Endothelial cell of umbilical vein (primary cell): Measurements from ENCODE around the gene ANKS1A. TPM values are rescaled to one million over a fixed set of nuclear protein-coding genes. Genes with fewer than 3 reads are reported as not detected.
A peak's percentile ranks its signal among the peaks of the same experiment; 100 is the strongest.

ENCODE experiments used
- BruUV-seq: library from RNA; stranded (reverse); fragments of 400-500 nt; replicated peaks from 2 replicates; lab custom pipeline; 2021; lab: Mats Ljungman, UMichigan
- CTCF ChIA-PET: fragments of 300-600, 350-600 bp; sonication (Branson Sonifier 250); formaldehyde crosslinking; loops from one replicate; lab custom pipeline; 2021; ENCODE audit warnings: antibody characterized with exemption, inconsistent platforms; lab: Charles Lee
- POLR2A ChIA-PET: fragments of 300-600, 350-600 bp; sonication (Branson Sonifier 250); formaldehyde crosslinking; loops from one replicate; lab custom pipeline; 2021; ENCODE audit warnings: antibody characterized with exemption, inconsistent platforms; lab: Charles Lee
- DNase-seq: peaks from one replicate; pipeline ENCODE4 v3.0.0-alpha.2; 2011; ENCODE audit warnings: low read depth, low spot score
- FAIRE-seq: peaks from 2 replicates; lab custom pipeline; 2011; peaks lifted over from hg19 to GRCh38; lab: Jason Lieb, UNC
- H2AFZ ChIP-seq: 2 replicates; pipeline ENCODE4 v1.6.0; 2012; ENCODE audit warnings: low read depth, low read length, control low read depth, inconsistent platforms
- H3K27ac ChIP-seq: 2 replicates; pipeline ENCODE4 v1.5.1; 2011; ENCODE audit warnings: low read depth, mild to moderate bottlenecking, control low read depth, low read length, moderate library complexity; ENCODE audit not compliant: insufficient read depth
- H3K27me3 ChIP-seq, 2 experiments: 2 replicates each; pipeline versions ENCODE4 v1.6.0 to v1.6.1; 2011; ENCODE audit warnings: low read length in 2 of 2, mixed read lengths in 1 of 2; ENCODE audit not compliant: control insufficient read depth in 2 of 2, insufficient read depth in 2 of 2
- H3K36me3 ChIP-seq, 2 experiments: 2 replicates in 1 of 2; 3 replicates in 1 of 2; pipeline ENCODE4 v1.5.1; 2011; ENCODE audit warnings: low read length in 2 of 2, mild to moderate bottlenecking in 1 of 2, moderate library complexity in 1 of 2; ENCODE audit not compliant: control insufficient read depth in 2 of 2, insufficient read depth in 2 of 2; ENCODE audit errors: extremely low read depth in 1 of 2
- H3K4me1 ChIP-seq: 3 replicates; pipeline ENCODE4 v1.5.1; 2011; ENCODE audit warnings: mild to moderate bottlenecking, low read length; ENCODE audit not compliant: control insufficient read depth, insufficient read depth; ENCODE audit errors: extremely low read depth
- H3K4me2 ChIP-seq: 2 replicates; pipeline ENCODE4 v1.6.1; 2011; ENCODE audit warnings: low read length, control low read depth, mixed read lengths; ENCODE audit not compliant: insufficient read depth
- H3K4me3 ChIP-seq, 3 experiments: fragments of 200-600 bp in 1 of 3; sonication (generic), shearing (Covaris generic) in 1 of 3; replicated peaks in 1 of 3; 2 replicates each; pipeline ENCODE4 v1.5.1; 2011 to 2016; ENCODE audit warnings: control low read depth in 3 of 3, low read length in 3 of 3, mild to moderate bottlenecking in 2 of 3, inconsistent platforms in 1 of 3, low read depth in 1 of 3, moderate library complexity in 1 of 3; ENCODE audit not compliant: insufficient read depth in 1 of 3
- H3K79me2 ChIP-seq: 2 replicates; pipeline ENCODE4 v1.6.0; 2012; ENCODE audit warnings: low read length, inconsistent platforms; ENCODE audit not compliant: control insufficient read depth, insufficient read depth
- H3K9ac ChIP-seq: replicated peaks from 2 replicates; pipeline ENCODE3; 2011; ENCODE audit warnings: low read length, control low read depth; ENCODE audit not compliant: insufficient read depth; ENCODE audit errors: extremely low read depth
- H3K9me1 ChIP-seq: replicated peaks from 3 replicates; pipeline ENCODE4 v1.6.0; 2011; ENCODE audit warnings: mild to moderate bottlenecking, low read length; ENCODE audit not compliant: control insufficient read depth, insufficient read depth; ENCODE audit errors: extremely low read depth
- H3K9me3 ChIP-seq: replicated peaks from 2 replicates; pipeline ENCODE4 v1.5.1; 2012; ENCODE audit warnings: low read length, inconsistent platforms; ENCODE audit not compliant: control insufficient read depth, insufficient read depth
- H4K20me1 ChIP-seq: replicated peaks from 2 replicates; pipeline ENCODE3; 2011; ENCODE audit warnings: mild to moderate bottlenecking, low read length; ENCODE audit not compliant: control insufficient read depth, insufficient read depth; ENCODE audit errors: extremely low read depth
- CTCF ChIP-seq, 2 donors: IDR thresholded peaks; 1 replicate in 1 of 2; 2 replicates in 1 of 2; pipeline ENCODE4 v1.5.1; 2011; ENCODE audit warnings: low read length in 2 of 2, mild to moderate bottlenecking in 2 of 2, moderate library complexity in 2 of 2, control low read depth in 1 of 2, inconsistent platforms in 1 of 2, low read depth in 1 of 2; ENCODE audit not compliant: insufficient read depth in 1 of 2; ENCODE audit errors: extremely low read depth in 1 of 2
- EZH2 ChIP-seq: IDR thresholded peaks from 2 replicates; pipeline ENCODE4 v1.6.1; 2012; ENCODE audit warnings: borderline replicate concordance, low read depth, mild to moderate bottlenecking, moderate library complexity, low read length, inconsistent platforms; ENCODE audit not compliant: severe bottlenecking
- FOS ChIP-seq: IDR thresholded peaks from 2 replicates; pipeline ENCODE4 v1.6.1; 2011; ENCODE audit warnings: mild to moderate bottlenecking, low read length, moderate library complexity, borderline replicate concordance; ENCODE audit not compliant: insufficient read depth
- GATA2 ChIP-seq: IDR thresholded peaks from 2 replicates; pipeline ENCODE4 v1.7.0; 2011; ENCODE audit warnings: low read depth, mild to moderate bottlenecking, moderate library complexity, mixed read lengths, low read length; ENCODE audit not compliant: insufficient read length, insufficient read depth
- JUN ChIP-seq: IDR thresholded peaks from 2 replicates; pipeline ENCODE4 v1.6.1; 2011; ENCODE audit warnings: borderline replicate concordance, low read depth; ENCODE audit not compliant: insufficient read length, insufficient read depth
- MAX ChIP-seq: IDR thresholded peaks from 2 replicates; pipeline ENCODE4 v1.6.1; 2011; ENCODE audit not compliant: insufficient read depth, insufficient read length
- MYC ChIP-seq: IDR thresholded peaks from one replicate; pipeline ENCODE4 v1.6.1; 2011; ENCODE audit warnings: mild to moderate bottlenecking, low read depth, low read length
- POLR2A ChIP-seq: IDR thresholded peaks from 2 replicates; pipeline ENCODE4 v1.6.1; 2012; ENCODE audit warnings: low read depth, mild to moderate bottlenecking, control low read depth, low read length
- POLR2AphosphoS5 ChIP-seq: IDR thresholded peaks from 2 replicates; pipeline ENCODE4 v1.6.1; 2012; ENCODE audit warnings: low read depth, mild to moderate bottlenecking, control low read depth, low read length, moderate library complexity; ENCODE audit not compliant: insufficient read depth
- dilution Hi-C: fragments of 300-500 bp; cut with MboI; formaldehyde crosslinking; loops from one replicate; pipeline ENCODE4 v1.15.0; 2019; ENCODE audit warnings: low sequenced_read_pairs; ENCODE audit not compliant: extremely low pct_ligation_motif_present
- intact Hi-C: fragments of 100-400 bp; cut with micrococcal nuclease; formaldehyde crosslinking; loops from one replicate; pipeline ENCODE4 v1.10.0; 2022
- polyA plus RNA-seq, 4 experiments: library from polyadenylated mRNA; depleted of rRNA in 3 of 4; stranded (reverse) in 3 of 4; unstranded in 1 of 4; fragments of >200 nt; gene quantifications; 2 replicates each; pipeline versions ENCODE4 v1.2.1 to v1.2.3, GENCODE V29; 2011 to 2012; ENCODE audit warnings: missing spikeins in 1 of 4
- total RNA-seq: library from RNA; stranded (reverse); gene quantifications from 2 replicates; pipeline ENCODE4 v1.2.3, GENCODE V29; 2021

The ANKS1A gene
- total and polyA plus RNA-seq, 2 donors (not counting 3 experiments of a cell fraction or from before 2014, with no cell fraction given), result 8.9 to 26.1 TPM

- Histone ChIP-seq H3K27me3 (no peaks in the 10 kb centered on the region), H3K4me1 (peaks cover 61% of the 10 kb centered on the region), H4K20me1 (no peaks in the 10 kb centered on the region), H3K36me3 (no peaks in the 10 kb centered on the region), H3K9me3 (no peaks in the 10 kb centered on the region), H3K9me1 (no peaks in the 10 kb centered on the region), H3K79me2 (no peaks in the 10 kb centered on the region), H3K4me2 (no peak overlapping the region), H3K27ac (peak overlapping the region; percentile 32), H2AFZ (no peak overlapping the region), H3K4me3 (no peak overlapping the region), H3K9ac (no peak overlapping the region)
- FAIRE-seq, result no peak
- dilution Hi-C loops (no loop called here), intact Hi-C loops (no loop called here)
- DNase-seq, result no peak
- no TSS peak for BruUV-seq
- TF ChIP-seq GATA2 (no peak), CTCF (IDR thresholded peaks at IDR 0.05; ENCODE audit: extremely low read depth in 1 of 2, insufficient read depth in 1 of 2, low read depth in 1 of 2, low read length in 2 of 2) (no peak), POLR2A (no peak), MYC (no peak), JUN (no peak), EZH2 (no peak), FOS (no peak), POLR2AphosphoS5 (no peak), MAX (no peak)
- CTCF ChIA-PET, result interaction anchor here (0.8 to 2.7 kb wide), 6 partner anchors 10 to 126 kb away, joined by 3 to 20 read pairs (median 4); no protein-coding TSS in a partner anchor
- POLR2A ChIA-PET, result no interaction called here
Measured at GRCh38 chr6:35014341-35014740, 125.3 kb downstream of the ANKS1A start.
